Endothelial cell of umbilical vein (primary cell): ENCODE measurements around the gene ZNF649.

ENCODE experiments used
- CTCF ChIP-seq, 2 donors: IDR thresholded peaks; 1 replicate in 1 of 2; 2 replicates in 1 of 2; pipeline ENCODE4 v1.5.1; 2011; ENCODE audit warnings: low read length in 2 of 2, mild to moderate bottlenecking in 2 of 2, moderate library complexity in 2 of 2, control low read depth in 1 of 2, inconsistent platforms in 1 of 2, low read depth in 1 of 2; ENCODE audit not compliant: insufficient read depth in 1 of 2; ENCODE audit errors: extremely low read depth in 1 of 2
- EZH2 ChIP-seq: IDR thresholded peaks from 2 replicates; pipeline ENCODE4 v1.6.1; 2012; ENCODE audit warnings: borderline replicate concordance, low read depth, mild to moderate bottlenecking, moderate library complexity, low read length, inconsistent platforms; ENCODE audit not compliant: severe bottlenecking
- JUN ChIP-seq: IDR thresholded peaks from 2 replicates; pipeline ENCODE4 v1.6.1; 2011; ENCODE audit warnings: borderline replicate concordance, low read depth; ENCODE audit not compliant: insufficient read length, insufficient read depth
- MYC ChIP-seq: IDR thresholded peaks from one replicate; pipeline ENCODE4 v1.6.1; 2011; ENCODE audit warnings: mild to moderate bottlenecking, low read depth, low read length
- POLR2A ChIP-seq: IDR thresholded peaks from 2 replicates; pipeline ENCODE4 v1.6.1; 2012; ENCODE audit warnings: low read depth, mild to moderate bottlenecking, control low read depth, low read length
- POLR2AphosphoS5 ChIP-seq: IDR thresholded peaks from 2 replicates; pipeline ENCODE4 v1.6.1; 2012; ENCODE audit warnings: low read depth, mild to moderate bottlenecking, control low read depth, low read length, moderate library complexity; ENCODE audit not compliant: insufficient read depth

DNA sequence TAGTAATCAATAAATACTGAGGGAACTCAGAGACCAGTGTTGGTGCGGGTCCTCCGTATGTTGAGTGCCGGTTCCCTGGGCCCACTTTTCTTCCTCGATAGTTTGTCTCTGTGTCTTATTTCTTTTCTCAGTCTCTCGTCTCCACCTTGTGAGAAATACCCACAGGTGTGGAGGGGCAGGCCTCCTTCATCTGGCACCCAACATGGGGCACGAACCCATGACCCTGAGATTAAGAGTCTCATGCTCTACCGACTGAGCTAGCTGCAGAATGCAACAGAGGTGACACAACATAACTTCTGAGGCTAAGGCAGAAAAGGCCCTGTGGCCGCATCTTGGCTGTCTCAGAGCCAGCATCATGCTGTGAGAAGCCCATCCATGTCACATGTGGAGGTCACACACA is 17.1 kb upstream of the ZNF649 start:
- no peak for TF ChIP-seq POLR2AphosphoS5
- no peak for TF ChIP-seq CTCF (IDR thresholded peaks at IDR 0.05; ENCODE audit: extremely low read depth in 1 of 2, insufficient read depth in 1 of 2, low read depth in 1 of 2, low read length in 2 of 2)
- no peak for TF ChIP-seq POLR2A
- TF ChIP-seq EZH2 = no peak
- TF ChIP-seq MYC = no peak
- TF ChIP-seq JUN = no peak
